HCT116 (cell line): Measurements from ENCODE around the gene TRAF5. TPM values are rescaled to one million over a fixed set of nuclear protein-coding genes. Genes with fewer than 3 reads are reported as not detected.

Source experiments
- ATAC-seq: fragments of 200-7000 bp; cut with Tn5 transposase; 2 replicates; pipeline ENCODE4 v1.9.1; 2020; ENCODE audit warnings: mild to moderate bottlenecking, moderate library complexity
- BruUV-seq: library from RNA; stranded (reverse); fragments of 400-500 nt; replicated peaks from 2 replicates; lab custom pipeline; 2021; lab: Mats Ljungman, UMichigan
- CTCF ChIA-PET: fragments of 300-600 bp; sonication (Branson Sonifier 250); formaldehyde crosslinking; loops from one replicate; lab custom pipeline; 2021; ENCODE audit warnings: antibody characterized with exemption; lab: Charles Lee
- POLR2A ChIA-PET: fragments of 300-600, 350-600 bp; sonication (Branson Sonifier 250); formaldehyde crosslinking; loops from one replicate; lab custom pipeline; 2021; ENCODE audit warnings: antibody characterized with exemption; lab: Charles Lee
- RAD21 ChIA-PET, 2 experiments: fragments of 300-600 bp; sonication (Branson Sonifier 250); formaldehyde crosslinking; loops; one replicate each; lab custom pipeline; 2023; ENCODE audit warnings: low total read pairs in 2 of 2; ENCODE audit not compliant: uncharacterized antibody in 2 of 2, unreplicated experiment in 2 of 2, low non-redundant PET in 1 of 2; lab: Charles Lee
- DNase-seq: peaks from one replicate; pipeline ENCODE4 v3.0.0-alpha.2; 2010; ENCODE audit warnings: low read depth, low spot score
- H2AFZ ChIP-seq: fragments of 200-600 bp; shearing (Covaris generic), sonication (generic); 2 replicates; pipeline ENCODE4 v1.6.1; 2017; ENCODE audit warnings: low read depth, mixed run types, mixed read lengths, antibody characterized with exemption, low read length; ENCODE audit not compliant: poor library complexity, severe bottlenecking
- H3K27ac ChIP-seq: 2 replicates; pipeline ENCODE4 v1.5.1; 2012; ENCODE audit warnings: low read depth, low read length
- H3K27me3 ChIP-seq: fragments of 200-600 bp; sonication (generic); 2 replicates; pipeline ENCODE4 v1.6.1; 2016; ENCODE audit warnings: mixed run types, low read length, mixed read lengths; ENCODE audit not compliant: insufficient read depth
- H3K36me3 ChIP-seq, 2 experiments: fragments of 200-500 bp in 1 of 2; fragments of 200-600 bp in 1 of 2; sonication (Bioruptor generic) in 1 of 2; sonication (generic) in 1 of 2; 2 replicates each; pipeline versions ENCODE4 v1.5.1 to v1.6.1; 2014 to 2016; ENCODE audit warnings: low read length in 2 of 2, inconsistent platforms in 1 of 2, mixed read lengths in 1 of 2, mixed run types in 1 of 2; ENCODE audit not compliant: insufficient read depth in 2 of 2, control insufficient read depth in 1 of 2
- H3K4me1 ChIP-seq, 2 experiments: fragments of 200-600 bp in 1 of 2; sonication (generic) in 1 of 2; 2 replicates each; pipeline versions ENCODE4 v1.5.1 to v1.6.1; 2012 to 2017; ENCODE audit warnings: low read length in 2 of 2, inconsistent platforms in 1 of 2, mild to moderate bottlenecking in 1 of 2, mixed read lengths in 1 of 2, mixed run types in 1 of 2, moderate library complexity in 1 of 2; ENCODE audit not compliant: insufficient read depth in 2 of 2, control insufficient read depth in 1 of 2
- H3K4me2 ChIP-seq: fragments of 200-600 bp; sonication (generic); 2 replicates; pipeline ENCODE4 v1.6.1; 2017; ENCODE audit warnings: mixed run types, low read length, mixed read lengths
- H3K4me3 ChIP-seq, 2 experiments: fragments of 200-600 bp in 1 of 2; sonication (generic) in 1 of 2; replicated peaks in 1 of 2; 2 replicates each; pipeline ENCODE4 v1.5.1; 2011 to 2016; ENCODE audit warnings: low read length in 2 of 2, control low read depth in 1 of 2, low read depth in 1 of 2, mild to moderate bottlenecking in 1 of 2, mixed read lengths in 1 of 2, mixed run types in 1 of 2
- H3K79me2 ChIP-seq: fragments of 200-600 bp; sonication (generic); 2 replicates; pipeline ENCODE4 v1.6.1; 2017; ENCODE audit warnings: mild to moderate bottlenecking, mixed run types, low read length, moderate library complexity, mixed read lengths; ENCODE audit not compliant: insufficient read depth
- H3K9ac ChIP-seq: fragments of 200-600 bp; sonication (generic); 2 replicates; pipeline ENCODE4 v1.6.1; 2016; ENCODE audit warnings: low read length, mixed read lengths
- H3K9me2 ChIP-seq: fragments of 200-600 bp; sonication (generic), shearing (Covaris generic); 2 replicates; pipeline ENCODE4 v1.6.1; 2017; ENCODE audit warnings: mixed run types, mild to moderate bottlenecking, moderate library complexity; ENCODE audit not compliant: insufficient read depth
- H3K9me3 ChIP-seq, 2 experiments: fragments of 200-500 bp in 1 of 2; fragments of 200-600 bp in 1 of 2; sonication (Bioruptor generic) in 1 of 2; sonication (generic) in 1 of 2; 2 replicates each; pipeline ENCODE4 v1.6.1; 2014 to 2017; ENCODE audit warnings: low read length in 2 of 2, mixed read lengths in 2 of 2, inconsistent platforms in 1 of 2, low read depth in 1 of 2, mild to moderate bottlenecking in 1 of 2, mixed run types in 1 of 2, moderate library complexity in 1 of 2; ENCODE audit not compliant: control insufficient read depth in 1 of 2, insufficient read depth in 1 of 2
- H4K20me1 ChIP-seq: fragments of 200-600 bp; sonication (generic), shearing (Covaris generic); 2 replicates; pipeline ENCODE4 v1.6.1; 2017; ENCODE audit warnings: mixed run types, mild to moderate bottlenecking, moderate library complexity; ENCODE audit not compliant: insufficient read depth
- ATF3 ChIP-seq: IDR thresholded peaks from 2 replicates; pipeline ENCODE4 v1.6.1; 2012
- CBX3 ChIP-seq: IDR thresholded peaks from 2 replicates; pipeline ENCODE4 v1.6.1; 2012; ENCODE audit warnings: low read depth
- CEBPB ChIP-seq: IDR thresholded peaks from 2 replicates; pipeline ENCODE4 v1.6.1; 2012; ENCODE audit warnings: low read depth
- ELF1 ChIP-seq: IDR thresholded peaks from 2 replicates; pipeline ENCODE4 v1.6.1; 2012; ENCODE audit warnings: low read depth, borderline replicate concordance
- EZH2 ChIP-seq: fragments of 200-600 bp; sonication (generic); IDR thresholded peaks from 2 replicates; pipeline ENCODE4 v1.6.1; 2017; ENCODE audit warnings: antibody characterized with exemption, mixed run types
- EZH2phosphoT487 ChIP-seq: fragments of 200-600 bp; IDR thresholded peaks from 2 replicates; pipeline ENCODE4 v1.6.1; 2018; ENCODE audit warnings: antibody characterized with exemption, borderline replicate concordance
- FOSL1 ChIP-seq: IDR thresholded peaks from 2 replicates; pipeline ENCODE4 v1.6.1; 2012; ENCODE audit warnings: low read depth
- JUND ChIP-seq: IDR thresholded peaks from 2 replicates; pipeline ENCODE4 v1.6.1; 2012
- MAX ChIP-seq: IDR thresholded peaks from 2 replicates; pipeline ENCODE4 v1.6.1; 2012
- POLR2AphosphoS5 ChIP-seq: IDR thresholded peaks from 2 replicates; pipeline ENCODE4 v1.6.1; 2011; ENCODE audit warnings: mild to moderate bottlenecking, low read depth, low read length, moderate library complexity
- RAD21 ChIP-seq: IDR thresholded peaks from 2 replicates; pipeline ENCODE4 v1.6.1; 2012; ENCODE audit warnings: low read depth, mild to moderate bottlenecking
- REST ChIP-seq: IDR thresholded peaks from 2 replicates; pipeline ENCODE4 v1.6.1; 2012; ENCODE audit warnings: low read depth
- SIN3A ChIP-seq: IDR thresholded peaks from 2 replicates; pipeline ENCODE4 v1.6.1; 2012; ENCODE audit warnings: low read depth
- SP1 ChIP-seq: IDR thresholded peaks from 2 replicates; pipeline ENCODE4 v1.6.1; 2012; ENCODE audit warnings: low read depth
- SRF ChIP-seq: IDR thresholded peaks from 2 replicates; pipeline ENCODE4 v1.6.1; 2012; ENCODE audit warnings: low read depth
- YY1 ChIP-seq: IDR thresholded peaks from 2 replicates; pipeline ENCODE4 v1.6.1; 2011; ENCODE audit warnings: low read length, low read depth, moderate library complexity, mild to moderate bottlenecking; ENCODE audit not compliant: insufficient replicate concordance; ENCODE audit errors: extremely low read depth
- ZFX ChIP-seq: fragments of 450-650 bp; IDR thresholded peaks from 2 replicates; pipeline ENCODE4 v1.6.1; 2017
- ZNF274 ChIP-seq: fragments of 200-500 bp; sonication (Bioruptor generic); IDR thresholded peaks from 2 replicates; pipeline ENCODE4 v1.6.1; 2014; ENCODE audit warnings: mild to moderate bottlenecking, low read depth, low read length, inconsistent platforms
- intact Hi-C: fragments of 100-400 bp; cut with micrococcal nuclease; formaldehyde crosslinking; loops from 2 replicates; pipeline ENCODE4 v1.10.0; 2022
- total RNA-seq: library from RNA; stranded (reverse); gene quantifications from one replicate; pipeline ENCODE4 v1.2.1, GENCODE V29; 2021; ENCODE audit not compliant: unreplicated experiment
- TF ChIP-seq, protein P1 (sequence below), 3 experiments: fragments of 200-600 bp in 1 of 3; sonication (generic) in 1 of 3; IDR thresholded peaks in 2 of 3; conservative IDR thresholded peaks in 1 of 3; 2 replicates each; pipeline ENCODE4 v1.5.1; 2012 to 2017; ENCODE audit warnings: low read depth in 2 of 3, low read length in 2 of 3, antibody characterized with exemption in 1 of 3, borderline replicate concordance in 1 of 3, control low read depth in 1 of 3, mild to moderate bottlenecking in 1 of 3, mixed read lengths in 1 of 3, mixed run types in 1 of 3, moderate library complexity in 1 of 3; ENCODE audit not compliant: insufficient read depth in 1 of 3
- TF ChIP-seq, protein P2 (sequence below): IDR thresholded peaks from 2 replicates; pipeline ENCODE4 v1.6.1; 2011; ENCODE audit warnings: mild to moderate bottlenecking, low read length, moderate library complexity; ENCODE audit not compliant: insufficient replicate concordance; ENCODE audit errors: extremely low read depth

TRAF5 gene
- total RNA-seq, 1 experiment from 2014 or later: 6.5 TPM

DNA sequence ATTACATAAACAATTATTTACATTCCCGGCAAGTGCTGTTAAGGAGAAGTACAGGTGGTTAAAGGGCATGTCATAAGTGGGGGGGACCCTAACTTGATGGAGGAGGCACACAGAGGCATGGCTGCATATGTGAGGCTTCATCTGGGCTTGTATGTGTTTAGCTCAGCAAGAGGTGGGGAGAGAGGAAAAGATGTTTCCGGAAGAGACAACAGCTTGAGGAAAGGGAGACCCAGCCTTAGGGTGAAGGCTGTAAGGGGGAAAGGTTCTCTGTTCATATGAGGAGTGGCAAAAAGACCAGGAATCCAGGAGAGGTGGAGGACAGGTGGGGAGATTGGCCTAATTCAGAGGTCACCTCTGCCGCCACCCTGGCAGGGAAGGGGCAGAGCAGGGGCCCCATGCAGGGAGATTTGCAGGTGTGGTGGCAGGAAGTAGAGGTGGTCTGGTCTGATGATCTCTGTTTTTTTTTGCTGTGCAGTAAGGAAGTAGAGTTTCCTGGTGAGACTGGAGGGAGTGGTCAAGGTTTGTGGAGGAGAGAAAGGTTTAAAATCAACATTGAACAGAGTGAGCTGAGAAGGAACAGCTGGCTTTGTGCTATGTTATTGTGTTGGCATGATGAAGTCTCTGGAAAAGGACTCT is 9.0 kb downstream of the TRAF5 start:
- no TSS peak for BruUV-seq
- ChIA-PET POLR2A (no interaction called here), CTCF (no interaction called here), RAD21 (no interaction called here)
- Histone ChIP-seq H3K9me2 (no peaks in the 10 kb centered on the region), H3K79me2 (peaks cover 3% of the 10 kb centered on the region; the same call in 1 of the 2 replicates), H3K9ac (no peak overlapping the region), H3K4me1 (peaks cover 0 to 9% of the 10 kb centered on the region in 2 experiments; a peak in 1 of 4 replicates), H4K20me1 (no peaks in the 10 kb centered on the region), H3K27me3 (no peaks in the 10 kb centered on the region), H3K27ac (no peak overlapping the region), H3K4me2 (no peak overlapping the region), H2AFZ (no peak overlapping the region), H3K9me3 (no peaks in the 10 kb centered on the region), H3K4me3 (no peak overlapping the region), H3K36me3 (no peaks in the 10 kb centered on the region)
- no peak for ATAC-seq
- no peak for DNase-seq
- no peak for TF ChIP-seq POLR2AphosphoS5
- TF ChIP-seq FOSL1: no peak
- no peak for TF ChIP-seq CBX3
- TF ChIP-seq, protein P1, sequence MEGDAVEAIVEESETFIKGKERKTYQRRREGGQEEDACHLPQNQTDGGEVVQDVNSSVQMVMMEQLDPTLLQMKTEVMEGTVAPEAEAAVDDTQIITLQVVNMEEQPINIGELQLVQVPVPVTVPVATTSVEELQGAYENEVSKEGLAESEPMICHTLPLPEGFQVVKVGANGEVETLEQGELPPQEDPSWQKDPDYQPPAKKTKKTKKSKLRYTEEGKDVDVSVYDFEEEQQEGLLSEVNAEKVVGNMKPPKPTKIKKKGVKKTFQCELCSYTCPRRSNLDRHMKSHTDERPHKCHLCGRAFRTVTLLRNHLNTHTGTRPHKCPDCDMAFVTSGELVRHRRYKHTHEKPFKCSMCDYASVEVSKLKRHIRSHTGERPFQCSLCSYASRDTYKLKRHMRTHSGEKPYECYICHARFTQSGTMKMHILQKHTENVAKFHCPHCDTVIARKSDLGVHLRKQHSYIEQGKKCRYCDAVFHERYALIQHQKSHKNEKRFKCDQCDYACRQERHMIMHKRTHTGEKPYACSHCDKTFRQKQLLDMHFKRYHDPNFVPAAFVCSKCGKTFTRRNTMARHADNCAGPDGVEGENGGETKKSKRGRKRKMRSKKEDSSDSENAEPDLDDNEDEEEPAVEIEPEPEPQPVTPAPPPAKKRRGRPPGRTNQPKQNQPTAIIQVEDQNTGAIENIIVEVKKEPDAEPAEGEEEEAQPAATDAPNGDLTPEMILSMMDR (IDR thresholded peaks at IDR 0.05 in 2 of 3, conservative IDR thresholded peaks at IDR 0.05 in 1 of 3; ENCODE audit: borderline replicate concordance in 1 of 3, insufficient read depth in 1 of 3, low read depth in 2 of 3, low read length in 2 of 3): no peak
- no peak for TF ChIP-seq YY1
- no peak for TF ChIP-seq ATF3
- TF ChIP-seq ZNF274: no peak
- no peak for TF ChIP-seq REST
- TF ChIP-seq ELF1: no peak
- TF ChIP-seq RAD21: no peak
- no peak for TF ChIP-seq SRF
- TF ChIP-seq, protein P2, sequence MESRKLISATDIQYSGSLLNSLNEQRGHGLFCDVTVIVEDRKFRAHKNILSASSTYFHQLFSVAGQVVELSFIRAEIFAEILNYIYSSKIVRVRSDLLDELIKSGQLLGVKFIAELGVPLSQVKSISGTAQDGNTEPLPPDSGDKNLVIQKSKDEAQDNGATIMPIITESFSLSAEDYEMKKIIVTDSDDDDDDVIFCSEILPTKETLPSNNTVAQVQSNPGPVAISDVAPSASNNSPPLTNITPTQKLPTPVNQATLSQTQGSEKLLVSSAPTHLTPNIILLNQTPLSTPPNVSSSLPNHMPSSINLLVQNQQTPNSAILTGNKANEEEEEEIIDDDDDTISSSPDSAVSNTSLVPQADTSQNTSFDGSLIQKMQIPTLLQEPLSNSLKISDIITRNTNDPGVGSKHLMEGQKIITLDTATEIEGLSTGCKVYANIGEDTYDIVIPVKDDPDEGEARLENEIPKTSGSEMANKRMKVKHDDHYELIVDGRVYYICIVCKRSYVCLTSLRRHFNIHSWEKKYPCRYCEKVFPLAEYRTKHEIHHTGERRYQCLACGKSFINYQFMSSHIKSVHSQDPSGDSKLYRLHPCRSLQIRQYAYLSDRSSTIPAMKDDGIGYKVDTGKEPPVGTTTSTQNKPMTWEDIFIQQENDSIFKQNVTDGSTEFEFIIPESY: no peak
- no peak for TF ChIP-seq SP1
- TF ChIP-seq CEBPB: no peak
- TF ChIP-seq MAX: no peak
- TF ChIP-seq ZFX: no peak
- no peak for TF ChIP-seq JUND
- no peak for TF ChIP-seq EZH2
- TF ChIP-seq SIN3A: no peak
- TF ChIP-seq EZH2phosphoT487: no peak
- intact Hi-C loops: no loop called here
